ENCODE data around the gene KIF20B. TPM values are rescaled to one million over a fixed set of nuclear protein-coding genes. Genes with fewer than 3 reads are reported as not detected.

KIF20B gene
- total and polyA plus RNA-seq, 2 of the 8 experiments (the other 6 are each of a cell fraction or from before 2014, with no cell fraction given), result 4.5 to 72.0 TPM

DNA sequence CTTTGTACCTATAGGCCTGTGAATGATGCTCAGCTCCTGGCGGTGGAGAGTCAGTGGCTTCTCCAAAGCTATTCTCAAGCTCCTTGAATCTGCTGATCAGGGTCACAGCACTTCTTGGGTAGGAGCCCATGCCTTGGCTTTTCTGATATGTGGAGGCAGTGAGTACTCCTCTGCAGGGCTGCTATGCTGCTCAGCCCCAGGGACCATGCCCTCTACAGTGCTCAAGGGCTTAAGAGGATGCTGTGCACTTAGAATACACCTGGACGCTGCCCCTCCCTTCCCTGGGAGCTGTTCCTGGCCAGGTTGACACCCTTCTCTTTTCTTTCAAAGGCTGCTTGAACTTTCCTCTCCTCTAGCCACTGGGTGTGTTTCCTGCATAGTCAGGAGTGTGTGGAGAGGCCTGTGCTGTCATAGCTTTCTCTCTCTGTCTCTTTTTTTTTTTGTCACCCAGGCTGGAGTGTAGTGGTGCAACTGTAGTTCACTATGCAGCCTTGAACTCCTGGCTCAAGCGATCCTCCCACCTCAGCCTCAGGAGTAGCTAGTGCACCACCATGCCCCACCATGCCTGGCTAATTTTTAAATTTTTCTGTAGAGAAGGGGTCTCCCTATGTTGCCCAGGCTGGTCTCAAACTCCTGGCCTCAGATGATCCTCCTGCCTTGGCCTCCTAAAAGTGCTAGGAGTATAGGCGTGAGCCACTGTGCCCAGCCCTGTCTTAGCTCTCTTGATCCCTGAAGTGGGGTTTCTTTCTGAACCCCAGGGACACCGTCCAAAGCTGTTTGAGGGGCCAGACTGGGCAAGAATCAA lies 113.9 kb downstream of the KIF20B start:
- H4K20me1 ChIP-seq (replicated peaks in 1 of 2; ENCODE audit: control insufficient read depth in 1 of 2, insufficient read depth in 2 of 2, low read length in 2 of 2), result no peaks in the 10 kb centered on the region
- CTCF ChIA-PET (ENCODE audit: partially characterized antibody), result interaction anchor here (1.1 to 1.8 kb wide), 3 partner anchors 38 to 777 kb away, joined by 3 to 6 read pairs (median 5); no protein-coding TSS in a partner anchor
- H2BK15ac ChIP-seq (ENCODE audit: low read length), result no peak overlapping the region
- no peak overlapping the region for H3K27ac ChIP-seq (ENCODE audit: low read depth, low read length)
- H3K4ac ChIP-seq (replicated peaks; ENCODE audit: insufficient read length, low read depth, low read length), result no peak overlapping the region
- H3K4me1 ChIP-seq (replicated peaks in 1 of 4; ENCODE audit: control insufficient read depth in 3 of 4, insufficient read depth in 4 of 4, low read length in 3 of 4), result no peaks in the 10 kb centered on the region
- TF ChIP-seq MAFK (IDR thresholded peaks at IDR 0.05; ENCODE audit: low read depth, low read length) (no peak), HDAC6 (IDR thresholded peaks at IDR 0.05; ENCODE audit: low read depth, low read length) (no peak), RFX5 (IDR thresholded peaks at IDR 0.05; ENCODE audit: borderline replicate concordance, low read depth, low read length) (no peak), CTBP2 (IDR thresholded peaks at IDR 0.05; ENCODE audit: borderline replicate concordance, insufficient read depth, insufficient read length, low read length) (no peak), TAF1 (IDR thresholded peaks at IDR 0.05; ENCODE audit: low read depth, low read length) (no peak), RBBP5 (IDR thresholded peaks at IDR 0.05; ENCODE audit: borderline replicate concordance, low read depth, low read length) (no peak), EGR1 (IDR thresholded peaks at IDR 0.05; ENCODE audit: borderline replicate concordance, low read depth, low read length) (no peak), ZNF274 (IDR thresholded peaks at IDR 0.05; ENCODE audit: borderline replicate concordance, extremely low read depth, low read length) (no peak), RAD21 (IDR thresholded peaks at IDR 0.05 in 1 of 2, conservative IDR thresholded peaks at IDR 0.05 in 1 of 2; ENCODE audit: low read depth in 2 of 2, low read length in 2 of 2) (no peak), KDM5A (IDR thresholded peaks at IDR 0.05; ENCODE audit: low read length) (no peak), BACH1 (IDR thresholded peaks at IDR 0.05; ENCODE audit: low read length) (no peak)
- FAIRE-seq, result no peak
- H3K4me3 ChIP-seq (ENCODE audit: extremely low read depth in 1 of 4, insufficient read depth in 2 of 4, low read depth in 3 of 4, low read length in 4 of 4), result no peak overlapping the region
- no peak overlapping the region for H4K91ac ChIP-seq (replicated peaks; ENCODE audit: insufficient read length, low read length)
- no peak overlapping the region for H2AK5ac ChIP-seq (ENCODE audit: low read depth, low read length)
- no peak overlapping the region for H3K9ac ChIP-seq (replicated peaks in 1 of 4; ENCODE audit: extremely low read depth in 1 of 4, low read depth in 3 of 4, low read length in 3 of 4)
- no peak overlapping the region for H3K18ac ChIP-seq (ENCODE audit: extremely low read depth, low read length)
- H3K79me2 ChIP-seq (ENCODE audit: control insufficient read depth in 1 of 2, insufficient read depth in 2 of 2, low read length in 2 of 2), result no peaks in the 10 kb centered on the region
- no peak overlapping the region for H2AFZ ChIP-seq (ENCODE audit: low read length)
- H3K23ac ChIP-seq (ENCODE audit: insufficient read length), result no peak overlapping the region
- H3K27me3 ChIP-seq (replicated peaks in 1 of 4; ENCODE audit: control insufficient read depth in 3 of 4, extremely low read depth in 1 of 4, insufficient read depth in 3 of 4, low read length in 3 of 4), result no peaks in the 10 kb centered on the region
- 69% methylated on average over 5 of the region's 5 CpGs; no CpG with 5 or more reads in 1 of the 2 experiments for WGBS, 2 experiments (ENCODE audit: extremely low coverage in 1 of 2, insufficient coverage in 1 of 2, insufficient read length in 1 of 2, insufficient replicate concordance in 2 of 2, low coverage in 1 of 2, low lambda C conversion rate in 2 of 2, missing lambda C conversion rate in 1 of 2)
- no peak overlapping the region for H2BK12ac ChIP-seq (ENCODE audit: low read depth, low read length)
- H4K8ac ChIP-seq (ENCODE audit: extremely low read depth, insufficient read depth, low read length), result no peak overlapping the region
- no peak overlapping the region for H2BK5ac ChIP-seq (ENCODE audit: low read depth, low read length)
- H3K79me1 ChIP-seq (ENCODE audit: low read depth, low read length), result no peaks in the 10 kb centered on the region
- POLR2A ChIA-PET (ENCODE audit: partially characterized antibody), result no interaction called here
- H3K23me2 ChIP-seq (ENCODE audit: low read depth, low read length), result no peaks in the 10 kb centered on the region
- no peak overlapping the region for H2BK20ac ChIP-seq (ENCODE audit: low read length)
- no peak overlapping the region for H3K4me2 ChIP-seq (ENCODE audit: insufficient read depth in 1 of 2, low read depth in 2 of 2, low read length in 2 of 2)
- H3K36me3 ChIP-seq (ENCODE audit: control insufficient read depth in 2 of 4, insufficient read depth in 4 of 4, low read length in 3 of 4), result no peaks in the 10 kb centered on the region
- H4K5ac ChIP-seq (ENCODE audit: insufficient read length, low read depth, low read length), result no peak overlapping the region
- no peak overlapping the region for H3K14ac ChIP-seq (ENCODE audit: insufficient read length)
- DNase-seq (ENCODE audit: low read depth in 1 of 2, low spot score in 2 of 2), result no peak
- no peak overlapping the region for H2BK120ac ChIP-seq (replicated peaks; ENCODE audit: low read depth, low read length)
- H3K9me3 ChIP-seq (ENCODE audit: insufficient read depth in 2 of 2, low read depth in 1 of 2, low read length in 1 of 2), result peaks cover 8 to 10% of the 10 kb centered on the region in 2 experiments
- H3K56ac ChIP-seq (replicated peaks; ENCODE audit: insufficient read length, low read depth, low read length), result no peak overlapping the region
